Activated naive CD4-positive, alpha-beta T cell treated with anti-CD3 and anti-CD28 coated beads for 36 hours (primary cell): ENCODE results near the gene DNAH3. TPM values are rescaled to one million over a fixed set of nuclear protein-coding genes. Genes with fewer than 3 reads are reported as not detected.
"Not testable (repeated sequence)": the region's sequence is repeated elsewhere in the genome, so short reads cannot be mapped to it uniquely, and the experiment has no call there.

Source experiments
- CTCF ChIA-PET: fragments of 350-600 bp; sonication (Branson Sonifier 250); formaldehyde crosslinking; loops from one replicate; lab custom pipeline; 2021; ENCODE audit warnings: antibody characterized with exemption; lab: Charles Lee
- DNase-seq: peaks from one replicate; pipeline ENCODE4 v3.0.0-alpha.2; 2020
- H3K27ac Mint-ChIP-seq: one replicate; pipeline ENCODE4 v1.8.0; 2021; ENCODE audit warnings: mild to moderate bottlenecking, mixed read lengths
- H3K27me3 Mint-ChIP-seq: one replicate; pipeline ENCODE4 v1.8.0; 2021; ENCODE audit warnings: low read depth, mixed read lengths
- H3K36me3 Mint-ChIP-seq: one replicate; pipeline ENCODE4 v1.8.0; 2021; ENCODE audit warnings: low read depth, mixed read lengths
- H3K4me1 Mint-ChIP-seq: one replicate; pipeline ENCODE4 v1.8.0; 2021; ENCODE audit warnings: low read depth, mixed read lengths
- H3K4me3 Mint-ChIP-seq: one replicate; pipeline ENCODE4 v1.8.0; 2021; ENCODE audit warnings: mild to moderate bottlenecking, moderate library complexity, mixed read lengths
- H3K9me3 Mint-ChIP-seq: one replicate; pipeline ENCODE4 v1.8.0; 2021; ENCODE audit warnings: mixed read lengths
- intact Hi-C: fragments of 100-400 bp; cut with micrococcal nuclease; formaldehyde crosslinking; loops from one replicate; pipeline ENCODE4 v1.15.1; 2023
- total RNA-seq, 2 experiments: library from RNA; stranded (reverse); gene quantifications; one replicate each; pipeline ENCODE4 v1.2.3, GENCODE V29; 2021

Gene DNAH3
- not detected for total RNA-seq

- no peaks in the 10 kb centered on the region for H3K4me1 Mint-ChIP-seq
- H3K9me3 Mint-ChIP-seq = no peaks in the 10 kb centered on the region
- H3K27ac Mint-ChIP-seq = no peak within 1 kb of the TSS
- no peak for DNase-seq
- intact Hi-C loops = loop anchor here (10.0 kb wide), 1 partner anchor 306 kb away; no protein-coding TSS in a partner anchor
- CTCF ChIA-PET = interaction anchor here (0.7 to 1.0 kb wide), 2 partner anchors 102 to 300 kb away, joined by 3 read pairs; no protein-coding TSS in a partner anchor
- no peak within 1 kb of the TSS for H3K4me3 Mint-ChIP-seq
- H3K36me3 Mint-ChIP-seq = no peaks in the 10 kb centered on the region
- peaks cover 3% of the 10 kb centered on the region for H3K27me3 Mint-ChIP-seq
Observed at GRCh38 chr16:21150375-21151001, at the start of gene DNAH3. Gene DNAH3 (minus strand): TSS chr16:21150846. CDS start chr16:21150319, 527 bp downstream.

GRCh38 chr16:21199607-21200218 lies 49.1 kb upstream of the DNAH3 start:
- peaks cover 5% of the 10 kb centered on the region for H3K4me1 Mint-ChIP-seq
- no peak for DNase-seq
- H3K27me3 Mint-ChIP-seq = no peaks in the 10 kb centered on the region
- H3K9me3 Mint-ChIP-seq = no peaks in the 10 kb centered on the region
- intact Hi-C loops = no loop called here
- H3K4me3 Mint-ChIP-seq = no peak overlapping the region
- CTCF ChIA-PET = interaction anchor here (1.2 to 1.5 kb wide), 2 partner anchors 11 to 43 kb away, joined by 3 to 4 read pairs; no protein-coding TSS in a partner anchor
- no peaks in the 10 kb centered on the region for H3K36me3 Mint-ChIP-seq
- H3K27ac Mint-ChIP-seq = no peak overlapping the region

GRCh38 chr16:21197621-21198020 lies 47.0 kb upstream of the DNAH3 start:
- peaks cover 9% of the 10 kb centered on the region for H3K4me1 Mint-ChIP-seq
- H3K27me3 Mint-ChIP-seq = no peaks in the 10 kb centered on the region
- no peak overlapping the region for H3K27ac Mint-ChIP-seq
- no peaks in the 10 kb centered on the region for H3K9me3 Mint-ChIP-seq
- CTCF ChIA-PET = interaction anchor here (0.9 kb wide), 1 partner anchor 9 kb away, joined by 3 read pairs; no protein-coding TSS in a partner anchor
- intact Hi-C loops = no loop called here
- no peaks in the 10 kb centered on the region for H3K36me3 Mint-ChIP-seq
- no peak overlapping the region for H3K4me3 Mint-ChIP-seq
- no peak for DNase-seq

DNA sequence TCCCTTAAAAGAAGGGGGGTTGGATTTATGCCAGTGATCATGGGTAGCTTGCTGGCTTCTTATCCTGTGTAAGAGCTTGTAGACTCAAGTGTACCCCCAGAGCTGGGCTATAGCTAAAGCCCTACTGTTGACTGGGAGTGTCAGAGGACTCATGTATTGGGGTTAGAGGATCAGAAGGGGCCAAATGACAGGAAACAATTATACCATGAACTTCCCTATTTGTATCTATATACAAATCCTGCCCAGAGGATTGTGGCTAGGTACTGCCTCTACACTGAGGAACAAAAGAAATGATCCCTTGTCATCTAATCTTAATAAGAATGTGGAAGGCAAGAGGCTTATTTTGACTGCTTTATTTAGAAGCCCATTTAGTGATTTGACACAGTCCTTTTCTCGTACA lies 46.5 kb upstream of the DNAH3 start:
- H3K4me1 Mint-ChIP-seq = peaks cover 9% of the 10 kb centered on the region
- H3K4me3 Mint-ChIP-seq = no peak overlapping the region
- no peaks in the 10 kb centered on the region for H3K27me3 Mint-ChIP-seq
- DNase-seq = no peak
- CTCF ChIA-PET = interaction anchor here (0.5 to 0.9 kb wide), 2 partner anchors 9 to 1103 kb away, joined by 3 read pairs; no protein-coding TSS in a partner anchor
- no peaks in the 10 kb centered on the region for H3K9me3 Mint-ChIP-seq
- no peaks in the 10 kb centered on the region for H3K36me3 Mint-ChIP-seq
- no peak overlapping the region for H3K27ac Mint-ChIP-seq
- intact Hi-C loops = no loop called here

- H3K4me3 Mint-ChIP-seq, H3K27me3 Mint-ChIP-seq, CTCF ChIA-PET, H3K4me1 Mint-ChIP-seq, H3K27ac Mint-ChIP-seq, H3K9me3 Mint-ChIP-seq, intact Hi-C loops, DNase-seq, H3K36me3 Mint-ChIP-seq: not testable (repeated sequence)
Observed at GRCh38 chr16:21195330-21195729, 44.7 kb upstream of the DNAH3 start.

GRCh38 chr16:21194771-21195301 lies 44.2 kb upstream of the DNAH3 start:
- intact Hi-C loops = no loop called here
- no peak for DNase-seq
- CTCF ChIA-PET = no interaction called here
- H3K27me3 Mint-ChIP-seq = no peaks in the 10 kb centered on the region
- H3K36me3 Mint-ChIP-seq = no peaks in the 10 kb centered on the region
- H3K4me1 Mint-ChIP-seq = peaks cover 9% of the 10 kb centered on the region
- H3K4me3 Mint-ChIP-seq = no peak overlapping the region
- no peaks in the 10 kb centered on the region for H3K9me3 Mint-ChIP-seq
- H3K27ac Mint-ChIP-seq = no peak overlapping the region

- Mint-ChIP-seq H3K27me3 (no peaks in the 10 kb centered on the region), H3K4me3 (no peak overlapping the region), H3K4me1 (peaks cover 13% of the 10 kb centered on the region), H3K9me3 (no peaks in the 10 kb centered on the region), H3K27ac (no peak overlapping the region), H3K36me3 (no peaks in the 10 kb centered on the region)
- intact Hi-C loops = no loop called here
- CTCF ChIA-PET = no interaction called here
- DNase-seq = no peak
Observed at GRCh38 chr16:21192991-21193390, 42.3 kb upstream of the DNAH3 start.

DNA sequence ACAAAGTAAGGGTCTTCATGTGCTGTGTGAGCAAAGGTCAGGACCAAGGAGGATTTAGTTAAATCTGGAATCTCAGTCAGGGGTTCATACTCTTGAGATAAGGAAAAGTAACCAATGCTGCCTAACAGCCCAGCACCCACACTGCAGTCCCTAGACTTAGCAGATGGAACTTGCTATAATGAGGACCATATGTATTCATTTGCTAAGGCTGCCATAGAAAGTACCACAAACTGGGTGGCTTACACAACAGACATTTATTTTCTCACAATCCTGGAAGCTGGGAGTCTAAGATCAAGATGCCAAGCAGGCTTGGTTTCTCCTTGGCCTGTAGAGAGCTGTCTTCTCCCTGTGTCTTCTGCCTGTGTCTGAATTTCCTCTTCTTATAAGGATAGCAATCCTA lies 40.0 kb upstream of the DNAH3 start:
- no peaks in the 10 kb centered on the region for H3K9me3 Mint-ChIP-seq

GRCh38 chr16:21190013-21190412 lies 39.4 kb upstream of the DNAH3 start:
- Mint-ChIP-seq H3K27ac (no peak overlapping the region), H3K4me1 (peaks cover 14% of the 10 kb centered on the region), H3K9me3 (peaks cover 1% of the 10 kb centered on the region), H3K27me3 (no peaks in the 10 kb centered on the region), H3K36me3 (no peaks in the 10 kb centered on the region), H3K4me3 (no peak overlapping the region)
- CTCF ChIA-PET = interaction anchor here (0.6 to 2.3 kb wide), 8 partner anchors 8 to 1107 kb away, joined by 3 to 7 read pairs (median 3); partner anchors contain the start of gene POLR3E
- intact Hi-C loops = no loop called here
- DNase-seq = no peak

More for the DNA sequence above, 40.0 kb upstream of the DNAH3 start:
- Mint-ChIP-seq H3K4me1 (peaks cover 13% of the 10 kb centered on the region), H3K27ac (no peak overlapping the region), H3K27me3 (no peaks in the 10 kb centered on the region), H3K4me3 (no peak overlapping the region), H3K36me3 (no peaks in the 10 kb centered on the region)
- intact Hi-C loops = no loop called here
- CTCF ChIA-PET = interaction anchor here (1.7 kb wide), 1 partner anchor 111 kb away, joined by 7 read pairs; no protein-coding TSS in a partner anchor
- no peak for DNase-seq

- Mint-ChIP-seq H3K4me1 (peaks cover 14% of the 10 kb centered on the region), H3K4me3 (no peak overlapping the region), H3K9me3 (peaks cover 8% of the 10 kb centered on the region), H3K27me3 (no peaks in the 10 kb centered on the region), H3K27ac (no peak overlapping the region), H3K36me3 (peaks cover 4% of the 10 kb centered on the region)
- CTCF ChIA-PET = interaction anchor here (0.6 to 2.3 kb wide), 14 partner anchors 8 to 1108 kb away, joined by 3 to 17 read pairs (median 3); partner anchors contain the start of genes CRYM and POLR3E
- no peak for DNase-seq
- intact Hi-C loops = loop anchor here (5.0 kb wide), 1 partner anchor 368 kb away; no protein-coding TSS in a partner anchor
Observed at GRCh38 chr16:21189311-21189710, 38.7 kb upstream of the DNAH3 start.

DNA sequence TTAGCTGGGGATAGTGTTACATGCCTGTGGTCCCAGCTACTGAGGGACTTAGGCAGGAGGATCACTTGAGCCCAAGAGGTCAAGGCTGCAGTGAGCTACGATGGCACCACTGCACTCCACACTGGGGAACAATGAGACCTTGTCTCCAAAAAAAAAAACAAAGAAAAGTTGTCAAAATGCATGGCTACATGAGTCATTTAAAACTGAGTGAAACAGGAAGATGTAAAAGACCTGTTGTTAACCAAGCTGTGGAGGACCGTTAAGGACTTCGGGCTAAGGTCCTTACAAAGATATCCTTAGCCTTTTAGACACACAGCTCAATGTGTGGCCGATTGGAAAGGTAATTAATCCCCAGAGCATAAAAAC lies 35.7 kb upstream of the DNAH3 start:
- intact Hi-C loops = loop anchor here (5.0 kb wide), 1 partner anchor 371 kb away; no protein-coding TSS in a partner anchor
- no peak overlapping the region for H3K4me3 Mint-ChIP-seq
- DNase-seq = no peak
- peaks cover 11% of the 10 kb centered on the region for H3K9me3 Mint-ChIP-seq
- H3K27ac Mint-ChIP-seq = no peak overlapping the region
- peaks cover 16% of the 10 kb centered on the region for H3K4me1 Mint-ChIP-seq
- H3K36me3 Mint-ChIP-seq = peaks cover 14% of the 10 kb centered on the region
- H3K27me3 Mint-ChIP-seq = no peaks in the 10 kb centered on the region
- CTCF ChIA-PET = interaction anchor here (0.5 to 1.4 kb wide), 7 partner anchors 15 to 1135 kb away, joined by 3 to 6 read pairs (median 4); no protein-coding TSS in a partner anchor

DNA sequence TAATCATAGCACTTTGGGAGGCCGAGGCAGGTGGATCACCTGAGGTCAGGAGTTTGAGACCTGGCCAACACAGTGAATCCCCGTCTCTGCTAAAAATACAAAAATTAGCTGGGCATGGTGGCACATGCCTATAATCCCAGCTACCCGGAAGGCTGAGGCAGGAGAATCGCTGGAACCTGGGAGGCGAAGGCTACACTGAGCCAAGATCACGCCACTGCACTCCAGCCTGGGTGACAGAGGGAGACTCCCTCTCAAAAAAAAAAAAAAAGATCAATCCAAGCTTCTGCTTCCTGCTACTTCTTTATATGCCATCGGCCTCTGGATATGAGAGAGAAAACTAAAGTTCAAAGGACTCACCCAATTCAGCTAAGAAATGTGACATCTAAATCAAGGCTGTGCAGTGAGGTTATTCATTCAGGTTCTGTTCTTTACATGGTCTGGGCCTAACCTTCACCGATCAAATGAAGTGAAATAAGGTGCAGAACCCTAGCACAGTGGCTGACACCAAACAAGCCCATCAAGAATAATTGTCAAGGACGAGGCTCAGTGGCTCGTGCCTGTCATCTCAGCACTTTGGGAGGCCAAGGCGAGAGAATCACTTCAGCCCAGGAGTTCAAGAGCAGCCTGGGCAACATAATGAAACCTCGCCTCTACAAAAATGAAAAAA lies 35.1 kb upstream of the DNAH3 start:
- no peak overlapping the region for H3K4me3 Mint-ChIP-seq

More for the DNA sequence above, 35.1 kb upstream of the DNAH3 start:
- H3K4me1 Mint-ChIP-seq = peaks cover 16% of the 10 kb centered on the region
- no peaks in the 10 kb centered on the region for H3K27me3 Mint-ChIP-seq
- intact Hi-C loops = loop anchor here (2.0 to 5.0 kb wide), 2 partner anchors 27 to 372 kb away; partner anchors contain the start of gene LDAF1
- H3K9me3 Mint-ChIP-seq = peaks cover 11% of the 10 kb centered on the region
- peaks cover 18% of the 10 kb centered on the region for H3K36me3 Mint-ChIP-seq
- DNase-seq = no peak
- H3K27ac Mint-ChIP-seq = no peak overlapping the region
- CTCF ChIA-PET = interaction anchor here (0.7 to 1.4 kb wide), 2 partner anchors 14 to 1135 kb away, joined by 3 to 6 read pairs; no protein-coding TSS in a partner anchor
